T-helper 2 cell treated with Interferon-gamma antibody and Interleukin-4, amounts not matched to agents 100 ng/mL and 5 ng/mL, for 36 hours (primary cell): ENCODE data around the gene LMO7. TPM values are rescaled to one million over a fixed set of nuclear protein-coding genes. Genes with fewer than 3 reads are reported as not detected.

Experiments
- intact Hi-C: fragments of 100-400 bp; cut with micrococcal nuclease; formaldehyde crosslinking; loops from one replicate; pipeline ENCODE4 v1.15.1; 2023
- total RNA-seq: library from RNA; stranded (reverse); gene quantifications from 2 replicates; pipeline ENCODE4 v1.2.3, GENCODE V29; 2022

LMO7 gene
- total RNA-seq, 1 donor from 2014 or later: 15.2 TPM

GRCh38 chr13:75797239-75797638 is 161.1 kb downstream of the LMO7 start:
- intact Hi-C loops: no loop called here

- intact Hi-C loops: no loop called here
Observed at GRCh38 chr13:75797719-75798118, 161.6 kb downstream of the LMO7 start.

GRCh38 chr13:75798353-75799255 is 162.5 kb downstream of the LMO7 start:
- intact Hi-C loops: no loop called here

DNA sequence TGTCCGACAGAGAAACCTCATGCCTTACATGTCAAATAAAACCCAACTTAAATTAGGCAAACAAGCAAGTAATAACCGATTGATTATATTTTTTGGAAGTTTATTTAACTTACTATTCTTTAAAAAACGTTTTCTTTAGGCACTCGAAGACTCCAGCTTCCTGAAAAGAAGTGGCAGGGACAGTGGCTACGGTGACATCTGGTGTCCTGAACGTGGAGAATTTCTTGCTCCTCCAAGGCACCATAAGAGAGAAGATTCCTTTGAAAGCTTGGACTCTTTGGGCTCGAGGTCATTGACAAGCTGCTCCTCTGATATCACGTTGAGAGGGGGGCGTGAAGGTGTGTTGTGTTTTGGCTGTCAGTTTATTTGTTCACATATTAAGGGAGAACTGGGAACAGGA is 164.4 kb downstream of the LMO7 start:
- intact Hi-C loops: loop anchor here (2.0 to 5.0 kb wide), 2 partner anchors 38 to 103 kb away; no protein-coding TSS in a partner anchor

DNA sequence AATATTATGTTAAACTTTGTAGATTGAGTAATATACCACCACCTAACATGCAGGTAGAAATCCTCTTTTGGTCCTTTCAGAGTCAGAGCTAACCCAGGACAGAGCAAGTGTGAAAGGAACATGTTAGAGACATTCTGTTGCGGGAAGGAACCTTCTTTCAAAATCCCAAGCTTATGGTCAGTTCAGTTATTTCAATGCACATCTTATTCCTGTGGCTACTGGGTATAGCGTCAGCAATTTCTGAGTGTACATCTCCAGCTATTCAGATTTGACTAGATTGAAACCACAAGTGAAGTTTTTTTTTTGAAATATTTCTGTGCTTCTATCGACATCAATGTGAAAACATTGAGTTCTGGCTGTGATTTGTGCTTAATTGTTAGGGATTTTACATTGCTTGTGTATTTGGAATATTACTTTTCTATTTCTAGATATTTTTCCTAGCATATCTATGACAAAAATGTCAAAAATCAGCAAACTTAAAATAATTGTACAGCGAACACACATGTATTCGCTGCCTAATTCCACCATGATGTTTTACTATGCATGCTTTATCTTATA is 165.3 kb downstream of the LMO7 start:
- intact Hi-C loops: loop anchor here (2.0 to 5.0 kb wide), 2 partner anchors 39 to 104 kb away; no protein-coding TSS in a partner anchor

DNA sequence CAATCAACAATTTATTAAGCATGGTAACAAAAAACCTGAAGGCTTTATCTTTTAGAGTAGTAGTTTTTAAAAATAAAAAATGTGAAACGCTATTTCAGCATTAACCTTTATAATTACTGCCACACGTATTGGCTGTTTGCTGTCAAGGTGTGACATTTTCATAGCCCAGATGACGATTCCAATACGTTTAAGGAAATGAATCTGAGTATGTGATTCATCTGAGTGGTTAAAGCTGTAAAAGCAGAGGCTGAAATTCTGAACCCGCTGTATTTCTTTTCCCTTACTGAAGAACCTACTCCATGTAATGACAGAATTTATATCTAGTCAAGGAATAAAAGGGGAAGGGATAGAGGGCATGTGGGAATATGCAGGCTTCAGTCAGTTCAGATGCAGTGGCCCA is 166.0 kb downstream of the LMO7 start:
- intact Hi-C loops: loop anchor here (5.0 kb wide), 1 partner anchor 105 kb away; no protein-coding TSS in a partner anchor

DNA sequence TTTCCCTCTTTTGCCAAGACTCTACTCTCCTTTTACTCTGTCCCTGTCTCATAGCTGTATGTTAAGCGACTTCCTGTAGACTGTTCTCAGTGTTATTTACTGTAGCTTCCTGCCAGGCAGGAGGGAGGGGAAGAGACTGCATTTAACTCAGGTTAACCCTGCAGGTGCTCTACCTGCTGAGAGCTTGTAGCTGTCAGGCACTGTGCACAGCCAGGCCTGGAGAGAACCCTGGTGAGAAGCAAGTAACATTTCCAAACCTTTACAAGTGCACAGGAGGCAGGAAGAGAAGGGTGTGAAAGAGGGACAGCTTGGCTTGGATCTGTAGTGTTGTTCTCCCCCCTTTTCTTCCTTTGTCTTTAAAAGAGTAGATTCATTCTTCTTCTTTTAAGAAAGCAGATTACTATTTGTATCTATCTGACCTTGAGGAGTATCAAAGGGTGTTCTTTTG is 167.1 kb downstream of the LMO7 start:
- intact Hi-C loops: loop anchor here (5.0 kb wide), 1 partner anchor 106 kb away; no protein-coding TSS in a partner anchor

GRCh38 chr13:75804054-75804453 is 167.9 kb downstream of the LMO7 start:
- intact Hi-C loops: loop anchor here (5.0 kb wide), 1 partner anchor 107 kb away; no protein-coding TSS in a partner anchor

GRCh38 chr13:75804605-75805004 is 168.5 kb downstream of the LMO7 start:
- intact Hi-C loops: loop anchor here (5.0 kb wide), 1 partner anchor 107 kb away; no protein-coding TSS in a partner anchor

DNA sequence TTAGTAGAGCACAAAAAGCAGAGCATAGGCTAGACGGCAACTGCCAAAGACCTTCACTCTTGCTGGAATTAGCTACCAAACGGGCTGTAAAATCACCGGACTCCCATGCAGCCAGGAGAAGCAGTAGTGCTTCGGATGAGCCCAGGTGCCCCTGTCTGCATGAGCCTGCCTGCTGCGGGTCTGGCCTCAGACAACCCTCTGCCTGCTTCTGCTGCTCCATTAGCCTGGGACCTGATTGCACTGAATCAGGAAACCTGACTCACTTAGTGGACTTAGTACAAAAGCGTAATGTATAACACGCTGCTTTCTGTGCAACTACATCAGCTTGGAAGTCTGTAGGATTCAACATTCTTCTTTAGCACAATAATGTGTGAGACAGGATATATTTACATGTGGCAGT is 170.0 kb downstream of the LMO7 start:
- intact Hi-C loops: no loop called here

GRCh38 chr13:75811361-75811760 is 175.2 kb downstream of the LMO7 start:
- intact Hi-C loops: no loop called here

DNA sequence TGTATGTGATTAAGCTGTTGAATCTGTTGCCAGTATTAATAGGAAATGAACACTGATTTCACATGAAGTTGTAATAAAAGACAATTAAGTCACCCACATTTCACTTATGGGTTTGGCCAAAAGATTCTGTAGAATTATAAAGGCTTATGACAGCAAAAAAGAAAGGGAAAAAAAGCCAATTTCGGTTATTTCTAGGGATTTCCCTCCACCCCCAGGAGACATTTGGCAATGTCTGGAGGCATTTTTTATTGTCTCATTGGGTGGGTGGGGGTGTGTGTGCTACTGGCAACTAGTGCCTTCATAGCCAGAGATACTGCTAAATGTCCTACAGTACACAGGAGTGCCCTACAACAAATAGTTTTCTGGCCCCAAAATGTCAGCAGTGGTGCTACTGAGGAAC is 175.7 kb downstream of the LMO7 start:
- intact Hi-C loops: no loop called here

- intact Hi-C loops: no loop called here
Observed at GRCh38 chr13:75812751-75813181, 176.6 kb downstream of the LMO7 start.

DNA sequence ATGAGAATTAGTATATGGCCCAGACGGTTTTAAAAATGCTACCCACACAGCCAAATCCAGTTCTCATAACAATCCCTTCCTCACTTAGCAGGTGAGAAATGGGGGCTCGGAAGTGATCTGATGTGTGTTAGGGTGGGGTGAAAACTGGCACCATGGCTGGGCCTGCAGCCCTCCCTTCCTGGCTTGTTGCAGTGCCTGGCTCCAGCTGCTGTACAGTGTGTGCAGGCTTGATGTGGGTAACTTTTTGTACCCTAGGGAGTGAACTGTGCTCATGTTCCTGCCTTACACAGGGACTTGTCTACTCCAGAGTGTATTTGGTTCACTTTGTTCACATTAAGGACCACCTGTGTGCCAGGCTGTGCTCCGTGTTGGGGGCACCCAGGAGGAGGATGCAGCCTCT is 177.2 kb downstream of the LMO7 start:
- intact Hi-C loops: no loop called here

- intact Hi-C loops: no loop called here
Observed at GRCh38 chr13:75818179-75818967, 182.2 kb downstream of the LMO7 start.

GRCh38 chr13:75818968-75819225 is 182.8 kb downstream of the LMO7 start:
- intact Hi-C loops: no loop called here

GRCh38 chr13:75825161-75825560 is 189.0 kb downstream of the LMO7 start:
- intact Hi-C loops: no loop called here

GRCh38 chr13:75825594-75825993 is 189.5 kb downstream of the LMO7 start:
- intact Hi-C loops: no loop called here

DNA sequence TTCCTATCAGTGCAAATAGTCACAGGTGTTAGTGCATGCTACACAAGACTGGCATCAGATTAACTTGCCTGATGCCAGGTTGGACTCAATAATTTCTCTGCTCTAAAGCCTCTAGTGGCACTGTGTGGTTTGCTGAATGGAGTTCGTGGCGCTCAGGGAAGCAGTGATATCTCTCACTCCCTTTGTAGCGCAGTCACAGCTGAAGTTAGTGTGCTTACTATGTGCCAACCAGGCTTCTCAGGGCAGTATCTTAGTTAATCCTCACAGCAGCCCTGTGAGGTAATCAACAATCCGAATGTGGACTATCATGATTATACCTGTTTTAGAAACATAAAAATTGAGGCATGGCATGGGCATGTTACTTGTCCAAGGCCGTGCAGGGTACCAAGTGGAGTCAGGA is 190.3 kb downstream of the LMO7 start:
- intact Hi-C loops: no loop called here

- intact Hi-C loops: no loop called here
Observed at GRCh38 chr13:75829830-75830229, 193.7 kb downstream of the LMO7 start.

- intact Hi-C loops: no loop called here
Observed at GRCh38 chr13:75830842-75831241, 194.7 kb downstream of the LMO7 start.

- intact Hi-C loops: no loop called here
Observed at GRCh38 chr13:75831389-75831788, 195.3 kb downstream of the LMO7 start.
